ENCODE measurements around the gene VENTX.

The VENTX gene

GRCh38 chr10:133268532-133268931 is 30.9 kb downstream of the VENTX start:
- ATAC-seq = no peak
- TF ChIP-seq TOX (CRISPR knock-in tag; IDR thresholded peaks at IDR 0.05; ENCODE audit: borderline replicate concordance) (no peak), OSR1 (CRISPR knock-in tag; IDR thresholded peaks at IDR 0.05) (no peak), RARB (CRISPR knock-in tag; IDR thresholded peaks at IDR 0.05) (no peak), ZNF8 (CRISPR knock-in tag; IDR thresholded peaks at IDR 0.05) (no peak), ZNF70 (CRISPR knock-in tag; IDR thresholded peaks at IDR 0.05) (no peak), SNAI2 (CRISPR knock-in tag; IDR thresholded peaks at IDR 0.05) (no peak), TCF4 (CRISPR knock-in tag; IDR thresholded peaks at IDR 0.05; ENCODE audit: borderline replicate concordance) (no peak), ZFP30 (CRISPR knock-in tag; IDR thresholded peaks at IDR 0.05) (no peak), ESRRG (CRISPR knock-in tag; IDR thresholded peaks at IDR 0.05) (no peak), TSHZ2 (CRISPR knock-in tag; IDR thresholded peaks at IDR 0.05) (no peak), POU6F1 (CRISPR knock-in tag; IDR thresholded peaks at IDR 0.05; ENCODE audit: borderline replicate concordance, low read depth) (no peak)
- TF ChIP-seq, protein P1, sequence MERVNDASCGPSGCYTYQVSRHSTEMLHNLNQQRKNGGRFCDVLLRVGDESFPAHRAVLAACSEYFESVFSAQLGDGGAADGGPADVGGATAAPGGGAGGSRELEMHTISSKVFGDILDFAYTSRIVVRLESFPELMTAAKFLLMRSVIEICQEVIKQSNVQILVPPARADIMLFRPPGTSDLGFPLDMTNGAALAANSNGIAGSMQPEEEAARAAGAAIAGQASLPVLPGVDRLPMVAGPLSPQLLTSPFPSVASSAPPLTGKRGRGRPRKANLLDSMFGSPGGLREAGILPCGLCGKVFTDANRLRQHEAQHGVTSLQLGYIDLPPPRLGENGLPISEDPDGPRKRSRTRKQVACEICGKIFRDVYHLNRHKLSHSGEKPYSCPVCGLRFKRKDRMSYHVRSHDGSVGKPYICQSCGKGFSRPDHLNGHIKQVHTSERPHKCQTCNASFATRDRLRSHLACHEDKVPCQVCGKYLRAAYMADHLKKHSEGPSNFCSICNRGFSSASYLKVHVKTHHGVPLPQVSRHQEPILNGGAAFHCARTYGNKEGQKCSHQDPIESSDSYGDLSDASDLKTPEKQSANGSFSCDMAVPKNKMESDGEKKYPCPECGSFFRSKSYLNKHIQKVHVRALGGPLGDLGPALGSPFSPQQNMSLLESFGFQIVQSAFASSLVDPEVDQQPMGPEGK (CRISPR knock-in tag; IDR thresholded peaks at IDR 0.05; ENCODE audit: borderline replicate concordance) = no peak

- TF ChIP-seq SNAI2 (CRISPR knock-in tag; IDR thresholded peaks at IDR 0.05) (no peak), OSR1 (CRISPR knock-in tag; IDR thresholded peaks at IDR 0.05) (no peak), GLIS3 (CRISPR knock-in tag; IDR thresholded peaks at IDR 0.05) (no peak), PPARA (CRISPR knock-in tag; IDR thresholded peaks at IDR 0.05; ENCODE audit: borderline replicate concordance) (no peak), BACH2 (CRISPR knock-in tag; IDR thresholded peaks at IDR 0.05; ENCODE audit: borderline replicate concordance) (no peak), TCF4 (CRISPR knock-in tag; IDR thresholded peaks at IDR 0.05; ENCODE audit: borderline replicate concordance) (no peak), ESRRG (CRISPR knock-in tag; IDR thresholded peaks at IDR 0.05) (no peak), CSDC2 (CRISPR knock-in tag; IDR thresholded peaks at IDR 0.05) (no peak), ARNTL (CRISPR knock-in tag; IDR thresholded peaks at IDR 0.05; ENCODE audit: borderline replicate concordance, low read depth) (no peak)
- TF ChIP-seq, protein P2, sequence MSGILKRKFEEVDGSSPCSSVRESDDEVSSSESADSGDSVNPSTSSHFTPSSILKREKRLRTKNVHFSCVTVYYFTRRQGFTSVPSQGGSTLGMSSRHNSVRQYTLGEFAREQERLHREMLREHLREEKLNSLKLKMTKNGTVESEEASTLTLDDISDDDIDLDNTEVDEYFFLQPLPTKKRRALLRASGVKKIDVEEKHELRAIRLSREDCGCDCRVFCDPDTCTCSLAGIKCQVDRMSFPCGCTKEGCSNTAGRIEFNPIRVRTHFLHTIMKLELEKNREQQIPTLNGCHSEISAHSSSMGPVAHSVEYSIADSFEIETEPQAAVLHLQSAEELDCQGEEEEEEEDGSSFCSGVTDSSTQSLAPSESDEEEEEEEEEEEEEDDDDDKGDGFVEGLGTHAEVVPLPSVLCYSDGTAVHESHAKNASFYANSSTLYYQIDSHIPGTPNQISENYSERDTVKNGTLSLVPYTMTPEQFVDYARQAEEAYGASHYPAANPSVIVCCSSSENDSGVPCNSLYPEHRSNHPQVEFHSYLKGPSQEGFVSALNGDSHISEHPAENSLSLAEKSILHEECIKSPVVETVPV (CRISPR knock-in tag; IDR thresholded peaks at IDR 0.05) = no peak
- TF ChIP-seq, protein P1 (CRISPR knock-in tag; IDR thresholded peaks at IDR 0.05; ENCODE audit: borderline replicate concordance) = no peak
- ATAC-seq = no peak
These were observed 31.7 kb downstream of the VENTX start for GRCh38 chr10:133269367-133269766.

DNA sequence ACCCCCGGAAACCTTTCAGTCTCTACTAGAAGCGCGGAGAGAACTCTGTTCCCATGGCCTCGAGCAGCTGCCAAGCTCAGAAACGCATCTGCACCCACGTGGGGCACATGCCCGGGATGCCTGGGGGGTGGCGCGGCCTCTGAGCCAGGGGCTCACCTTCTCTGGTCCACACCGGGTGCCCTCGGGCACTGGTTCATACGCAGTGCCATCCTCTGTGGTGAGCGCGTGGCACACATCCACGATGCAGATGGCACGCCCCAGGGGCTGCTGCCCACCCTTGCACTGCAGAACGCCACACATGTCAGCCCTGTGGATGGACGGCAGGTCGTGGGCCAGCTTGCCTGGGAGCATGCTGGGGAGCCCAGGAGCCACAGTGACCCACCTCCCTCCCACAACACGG is 32.5 kb downstream of the VENTX start:
- ATAC-seq = no peak
- no peak for TF ChIP-seq BACH2 (CRISPR knock-in tag; IDR thresholded peaks at IDR 0.05; ENCODE audit: borderline replicate concordance)
- no peak for TF ChIP-seq TCF4 (CRISPR knock-in tag; IDR thresholded peaks at IDR 0.05; ENCODE audit: borderline replicate concordance)
- TF ChIP-seq POU6F1 (CRISPR knock-in tag; IDR thresholded peaks at IDR 0.05; ENCODE audit: borderline replicate concordance, low read depth) = no peak
- no peak for TF ChIP-seq ISL1 (CRISPR knock-in tag; IDR thresholded peaks at IDR 0.05)
- no peak for TF ChIP-seq ZNF8 (CRISPR knock-in tag; IDR thresholded peaks at IDR 0.05)
- no peak for TF ChIP-seq OSR1 (CRISPR knock-in tag; IDR thresholded peaks at IDR 0.05)
- TF ChIP-seq TOX (CRISPR knock-in tag; IDR thresholded peaks at IDR 0.05; ENCODE audit: borderline replicate concordance) = no peak
- TF ChIP-seq CREB5 (CRISPR knock-in tag; IDR thresholded peaks at IDR 0.05; ENCODE audit: low read depth) = no peak
- no peak for TF ChIP-seq ZC3H10 (CRISPR knock-in tag; IDR thresholded peaks at IDR 0.05)
- TF ChIP-seq SNAI2 (CRISPR knock-in tag; IDR thresholded peaks at IDR 0.05) = no peak
- TF ChIP-seq RARB (CRISPR knock-in tag; IDR thresholded peaks at IDR 0.05) = no peak
- TF ChIP-seq PPARA (CRISPR knock-in tag; IDR thresholded peaks at IDR 0.05; ENCODE audit: borderline replicate concordance) = no peak

All from SK-N-SH treated with all-trans-retinoic acid at 6 μM for 48 hours (cell line).